Measurements from ENCODE around the gene IGSF21.

- TF ChIP-seq, protein P1, sequence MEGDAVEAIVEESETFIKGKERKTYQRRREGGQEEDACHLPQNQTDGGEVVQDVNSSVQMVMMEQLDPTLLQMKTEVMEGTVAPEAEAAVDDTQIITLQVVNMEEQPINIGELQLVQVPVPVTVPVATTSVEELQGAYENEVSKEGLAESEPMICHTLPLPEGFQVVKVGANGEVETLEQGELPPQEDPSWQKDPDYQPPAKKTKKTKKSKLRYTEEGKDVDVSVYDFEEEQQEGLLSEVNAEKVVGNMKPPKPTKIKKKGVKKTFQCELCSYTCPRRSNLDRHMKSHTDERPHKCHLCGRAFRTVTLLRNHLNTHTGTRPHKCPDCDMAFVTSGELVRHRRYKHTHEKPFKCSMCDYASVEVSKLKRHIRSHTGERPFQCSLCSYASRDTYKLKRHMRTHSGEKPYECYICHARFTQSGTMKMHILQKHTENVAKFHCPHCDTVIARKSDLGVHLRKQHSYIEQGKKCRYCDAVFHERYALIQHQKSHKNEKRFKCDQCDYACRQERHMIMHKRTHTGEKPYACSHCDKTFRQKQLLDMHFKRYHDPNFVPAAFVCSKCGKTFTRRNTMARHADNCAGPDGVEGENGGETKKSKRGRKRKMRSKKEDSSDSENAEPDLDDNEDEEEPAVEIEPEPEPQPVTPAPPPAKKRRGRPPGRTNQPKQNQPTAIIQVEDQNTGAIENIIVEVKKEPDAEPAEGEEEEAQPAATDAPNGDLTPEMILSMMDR (IDR thresholded peaks at IDR 0.05; ENCODE audit: extremely low read depth in 1 of 2, insufficient read depth in 1 of 2, low read depth in 1 of 2, low read length in 2 of 2) = no peak
- TF ChIP-seq, protein P2, sequence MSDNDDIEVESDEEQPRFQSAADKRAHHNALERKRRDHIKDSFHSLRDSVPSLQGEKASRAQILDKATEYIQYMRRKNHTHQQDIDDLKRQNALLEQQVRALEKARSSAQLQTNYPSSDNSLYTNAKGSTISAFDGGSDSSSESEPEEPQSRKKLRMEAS (IDR thresholded peaks at IDR 0.05; ENCODE audit: insufficient read depth, insufficient read length) = no peak
- TF ChIP-seq MYC (IDR thresholded peaks at IDR 0.05; ENCODE audit: low read depth, low read length) (no peak), POLR2AphosphoS5 (IDR thresholded peaks at IDR 0.05; ENCODE audit: insufficient read depth, low read depth, low read length) (no peak), EZH2 (IDR thresholded peaks at IDR 0.05; ENCODE audit: borderline replicate concordance, low read depth, low read length, severe bottlenecking) (no peak), GATA2 (IDR thresholded peaks at IDR 0.05; ENCODE audit: insufficient read depth, insufficient read length, low read depth, low read length) (no peak)
Observed at GRCh38 chr1:18217398-18218043, 109.9 kb downstream of the IGSF21 start.
